ENCODE measurements around the gene NUDC. TPM values are rescaled to one million over a fixed set of nuclear protein-coding genes. Genes with fewer than 3 reads are reported as not detected.

The NUDC gene
- total RNA-seq, 2 donors from 2014 or later = 65.4 to 66.3 TPM

- H3K27ac ChIP-seq = no peak overlapping the region
- peaks cover 0 to 8% of the 10 kb centered on the region in 2 donors for H3K36me3 ChIP-seq
- TF ChIP-seq POLR2A (IDR thresholded peaks at IDR 0.05) (no peak), CTCF (IDR thresholded peaks at IDR 0.05) (no peak), POLR2AphosphoS5 (IDR thresholded peaks at IDR 0.05) (no peak)
- WGBS = 72% methylated on average over 8 of the region's 8 CpGs
- no peak overlapping the region for H3K4me3 ChIP-seq
- H3K4me1 ChIP-seq (replicated peaks) = no peaks in the 10 kb centered on the region
- intact Hi-C loops (cut with DNase I) = no loop called here
- H3K9me3 ChIP-seq = no peaks in the 10 kb centered on the region
- no peak for DNase-seq (ENCODE audit: low spot score)
- H3K27me3 ChIP-seq (replicated peaks; ENCODE audit: insufficient read depth) = no peaks in the 10 kb centered on the region
Measured at GRCh38 chr1:26950602-26951001, 29.1 kb downstream of the NUDC start.

- no peak overlapping the region for H3K4me3 ChIP-seq
- peaks cover 0 to 2% of the 10 kb centered on the region in 2 donors for H3K36me3 ChIP-seq
- TF ChIP-seq CTCF (IDR thresholded peaks at IDR 0.05) (no peak), POLR2AphosphoS5 (IDR thresholded peaks at IDR 0.05) (no peak), POLR2A (IDR thresholded peaks at IDR 0.05) (no peak)
- 97% methylated on average over 14 of the region's 14 CpGs for WGBS
- no peak overlapping the region for H3K27ac ChIP-seq
- H3K9me3 ChIP-seq = no peaks in the 10 kb centered on the region
- DNase-seq (ENCODE audit: low spot score) = no peak
- intact Hi-C loops (cut with DNase I) = no loop called here
- H3K4me1 ChIP-seq (replicated peaks) = no peaks in the 10 kb centered on the region
- H3K27me3 ChIP-seq (replicated peaks; ENCODE audit: insufficient read depth) = no peaks in the 10 kb centered on the region
Measured at GRCh38 chr1:26951216-26951615, 29.7 kb downstream of the NUDC start.

- Histone ChIP-seq H3K27ac (no peak overlapping the region), H3K4me3 (no peak overlapping the region), H3K27me3 (replicated peaks; ENCODE audit: insufficient read depth) (no peaks in the 10 kb centered on the region), H3K4me1 (replicated peaks) (no peaks in the 10 kb centered on the region), H3K9me3 (no peaks in the 10 kb centered on the region), H3K36me3 (no peaks in the 10 kb centered on the region)
- 93% methylated on average over 19 of the region's 24 CpGs for WGBS
- no peak for TF ChIP-seq CTCF (IDR thresholded peaks at IDR 0.05)
- no peak for TF ChIP-seq POLR2AphosphoS5 (IDR thresholded peaks at IDR 0.05)
- TF ChIP-seq POLR2A (IDR thresholded peaks at IDR 0.05) = no peak
- no peak for DNase-seq (ENCODE audit: low spot score)
- intact Hi-C loops (cut with DNase I) = no loop called here
Measured at GRCh38 chr1:26951821-26952497, 30.4 kb downstream of the NUDC start.

- no peak for TF ChIP-seq CTCF (IDR thresholded peaks at IDR 0.05)
- no peak for TF ChIP-seq POLR2A (IDR thresholded peaks at IDR 0.05)
- TF ChIP-seq POLR2AphosphoS5 (IDR thresholded peaks at IDR 0.05) = no peak
- Histone ChIP-seq H3K36me3 (no peaks in the 10 kb centered on the region), H3K9me3 (no peaks in the 10 kb centered on the region), H3K27me3 (replicated peaks; ENCODE audit: insufficient read depth) (no peaks in the 10 kb centered on the region), H3K27ac (no peak overlapping the region), H3K4me3 (no peak overlapping the region), H3K4me1 (replicated peaks) (no peaks in the 10 kb centered on the region)
- DNase-seq (ENCODE audit: low spot score) = no peak
- intact Hi-C loops (cut with DNase I) = no loop called here
- 93% methylated on average over 5 of the region's 5 CpGs for WGBS
Measured at GRCh38 chr1:26953374-26953773, 31.8 kb downstream of the NUDC start.

- TF ChIP-seq CTCF (IDR thresholded peaks at IDR 0.05) (no peak), POLR2A (IDR thresholded peaks at IDR 0.05) (no peak), POLR2AphosphoS5 (IDR thresholded peaks at IDR 0.05) (no peak)
- Histone ChIP-seq H3K36me3 (no peaks in the 10 kb centered on the region), H3K4me3 (no peak overlapping the region), H3K4me1 (replicated peaks) (peaks cover 4% of the 10 kb centered on the region), H3K9me3 (no peaks in the 10 kb centered on the region), H3K27ac (no peak overlapping the region), H3K27me3 (replicated peaks; ENCODE audit: insufficient read depth) (no peaks in the 10 kb centered on the region)
- no peak for DNase-seq (ENCODE audit: low spot score)
- WGBS = 78% methylated on average over 3 of the region's 3 CpGs
- intact Hi-C loops (cut with DNase I) = no loop called here
Measured at GRCh38 chr1:26956321-26956720, 34.8 kb downstream of the NUDC start.
